GM19035 (cell line): ENCODE measurements around the gene CAPN12.

Experiments used
- ATAC-seq: cut with Tn5 transposase; IDR thresholded peaks from one replicate; pipeline ENCODE4 v1.9.1; 2021; ENCODE audit not compliant: unreplicated experiment

The CAPN12 gene

GRCh38 chr19:38682872-38683392 is 61.3 kb downstream of the CAPN12 start:
- no peak for ATAC-seq

- no peak for ATAC-seq
These were observed 61.9 kb downstream of the CAPN12 start for GRCh38 chr19:38682195-38682867.
